Subcutaneous abdominal adipose tissue (tissue), 5 donors: ENCODE measurements around the gene GRIK4.

Source experiments
- H3K27ac ChIP-seq: one replicate; pipeline ENCODE4 v1.7.0; 2013; ENCODE audit warnings: low read depth, mild to moderate bottlenecking, inconsistent platforms, low read length, moderate library complexity
- H3K27me3 ChIP-seq, 5 donors: one replicate each; pipeline ENCODE4 v1.7.0; 2013; ENCODE audit warnings: low read length in 5 of 5, inconsistent platforms in 1 of 5; ENCODE audit not compliant: control insufficient read depth in 5 of 5, insufficient read depth in 4 of 5
- H3K36me3 ChIP-seq, 5 donors: one replicate each; pipeline ENCODE4 v1.7.0; 2013; ENCODE audit warnings: low read length in 5 of 5; ENCODE audit not compliant: control insufficient read depth in 5 of 5, insufficient read depth in 5 of 5
- H3K4me1 ChIP-seq, 5 donors: one replicate each; pipeline ENCODE4 v1.7.0; 2013; ENCODE audit warnings: low read length in 5 of 5, mild to moderate bottlenecking in 3 of 5, moderate library complexity in 1 of 5; ENCODE audit not compliant: control insufficient read depth in 5 of 5, insufficient read depth in 5 of 5
- H3K4me3 ChIP-seq, 5 donors: one replicate each; pipeline ENCODE4 v1.7.0; 2013; ENCODE audit warnings: low read length in 5 of 5, low read depth in 1 of 5
- H3K9ac ChIP-seq, 5 donors: one replicate each; pipeline ENCODE4 v1.7.0; 2013; ENCODE audit warnings: low read length in 5 of 5, mild to moderate bottlenecking in 4 of 5, moderate library complexity in 3 of 5
- H3K9me3 ChIP-seq, 5 donors: one replicate each; pipeline ENCODE4 v1.7.0; 2013; ENCODE audit warnings: low read length in 5 of 5; ENCODE audit not compliant: control insufficient read depth in 5 of 5
- donor health status: healthy.
- donor health status: healthy.
- donor health status: healthy.
- donor health status: healthy.
- donor health status: healthy.

Gene GRIK4

GRCh38 chr11:120645639-120646038 is 134.1 kb downstream of the GRIK4 start:
- no peaks in the 10 kb centered on the region for H3K36me3 ChIP-seq
- H3K27me3 ChIP-seq: peaks cover 4 to 25% (median 12%) of the 10 kb centered on the region in 5 donors
- no peaks in the 10 kb centered on the region for H3K9me3 ChIP-seq
- peak overlapping the region in 3 of 5 donors; percentile 20 to 39 (median 36) for H3K4me3 ChIP-seq
- H3K9ac ChIP-seq: no peak overlapping the region
- H3K27ac ChIP-seq: no peak overlapping the region
- peaks cover 0 to 3% (median 0%) of the 10 kb centered on the region in 5 donors for H3K4me1 ChIP-seq

GRCh38 chr11:120646206-120646605 is 134.7 kb downstream of the GRIK4 start:
- Histone ChIP-seq H3K9me3 (no peaks in the 10 kb centered on the region), H3K9ac (no peak overlapping the region)

GRCh38 chr11:120647681-120648080 is 136.1 kb downstream of the GRIK4 start:
- H3K4me3 ChIP-seq: no peak overlapping the region
- H3K9ac ChIP-seq: no peak overlapping the region
- H3K36me3 ChIP-seq: no peaks in the 10 kb centered on the region
- no peak overlapping the region for H3K27ac ChIP-seq
- peaks cover 1 to 24% (median 12%) of the 10 kb centered on the region in 5 donors for H3K27me3 ChIP-seq
- no peaks in the 10 kb centered on the region for H3K9me3 ChIP-seq
- peaks cover 0 to 3% (median 0%) of the 10 kb centered on the region in 5 donors for H3K4me1 ChIP-seq

More at GRCh38 chr11:120646206-120646605, 134.7 kb downstream of the GRIK4 start:
- Histone ChIP-seq H3K36me3 (no peaks in the 10 kb centered on the region), H3K27ac (no peak overlapping the region), H3K4me1 (peaks cover 0 to 3% (median 0%) of the 10 kb centered on the region in 5 donors), H3K27me3 (peaks cover 4 to 25% (median 12%) of the 10 kb centered on the region in 5 donors), H3K4me3 (no peak overlapping the region)

GRCh38 chr11:120648771-120649170 is 137.2 kb downstream of the GRIK4 start:
- Histone ChIP-seq H3K27ac (no peak overlapping the region), H3K4me3 (no peak overlapping the region), H3K36me3 (no peaks in the 10 kb centered on the region), H3K27me3 (peaks cover 0 to 24% (median 12%) of the 10 kb centered on the region in 5 donors), H3K9ac (no peak overlapping the region), H3K4me1 (peaks cover 0 to 3% (median 0%) of the 10 kb centered on the region in 5 donors), H3K9me3 (peaks cover 0 to 3% (median 0%) of the 10 kb centered on the region in 5 donors)

- Histone ChIP-seq H3K9ac (no peak overlapping the region), H3K4me3 (no peak overlapping the region), H3K27me3 (peaks cover 0 to 20% (median 12%) of the 10 kb centered on the region in 5 donors), H3K36me3 (no peaks in the 10 kb centered on the region), H3K4me1 (peaks cover 0 to 3% (median 0%) of the 10 kb centered on the region in 5 donors), H3K27ac (no peak overlapping the region), H3K9me3 (peaks cover 0 to 3% (median 0%) of the 10 kb centered on the region in 5 donors)
Measured at GRCh38 chr11:120649316-120649715, 137.8 kb downstream of the GRIK4 start.

- no peaks in the 10 kb centered on the region for H3K36me3 ChIP-seq
- H3K27ac ChIP-seq: no peak overlapping the region
- no peak overlapping the region for H3K9ac ChIP-seq
- H3K4me3 ChIP-seq: no peak overlapping the region
- peaks cover 0 to 3% (median 0%) of the 10 kb centered on the region in 5 donors for H3K9me3 ChIP-seq
- H3K4me1 ChIP-seq: no peaks in the 10 kb centered on the region
- peaks cover 0 to 5% (median 4%) of the 10 kb centered on the region in 5 donors for H3K27me3 ChIP-seq
Measured at GRCh38 chr11:120651396-120651795, 139.8 kb downstream of the GRIK4 start.

- Histone ChIP-seq H3K4me3 (no peak overlapping the region), H3K27ac (no peak overlapping the region), H3K4me1 (no peaks in the 10 kb centered on the region), H3K36me3 (no peaks in the 10 kb centered on the region), H3K9me3 (peaks cover 0 to 3% (median 0%) of the 10 kb centered on the region in 5 donors), H3K27me3 (peaks cover 0 to 5% (median 4%) of the 10 kb centered on the region in 5 donors), H3K9ac (no peak overlapping the region)
Measured at GRCh38 chr11:120651836-120652235, 140.3 kb downstream of the GRIK4 start.

- no peak overlapping the region for H3K9ac ChIP-seq
- no peak overlapping the region for H3K27ac ChIP-seq
- peaks cover 0 to 5% (median 1%) of the 10 kb centered on the region in 5 donors for H3K27me3 ChIP-seq
- no peaks in the 10 kb centered on the region for H3K36me3 ChIP-seq
- no peak overlapping the region for H3K4me3 ChIP-seq
- H3K4me1 ChIP-seq: no peaks in the 10 kb centered on the region
- peaks cover 0 to 3% (median 0%) of the 10 kb centered on the region in 5 donors for H3K9me3 ChIP-seq
Measured at GRCh38 chr11:120652705-120653335, 141.3 kb downstream of the GRIK4 start.

GRCh38 chr11:120655589-120655988 is 144.0 kb downstream of the GRIK4 start:
- Histone ChIP-seq H3K36me3 (no peaks in the 10 kb centered on the region), H3K27me3 (peaks cover 0 to 4% (median under 1%) of the 10 kb centered on the region in 5 donors), H3K27ac (no peak overlapping the region), H3K4me3 (no peak overlapping the region), H3K9ac (no peak overlapping the region), H3K4me1 (no peaks in the 10 kb centered on the region), H3K9me3 (peaks cover 0 to 3% (median 0%) of the 10 kb centered on the region in 5 donors)

GRCh38 chr11:120657306-120658070 is 145.9 kb downstream of the GRIK4 start:
- Histone ChIP-seq H3K27ac (no peak overlapping the region), H3K27me3 (peaks cover 0 to 7% (median 6%) of the 10 kb centered on the region in 5 donors), H3K9me3 (peaks cover 0 to 3% (median 0%) of the 10 kb centered on the region in 5 donors), H3K36me3 (no peaks in the 10 kb centered on the region), H3K4me3 (no peak overlapping the region), H3K9ac (no peak overlapping the region), H3K4me1 (no peaks in the 10 kb centered on the region)
